ENCODE measurements around the gene ZNF677. TPM values are rescaled to one million over a fixed set of nuclear protein-coding genes. Genes with fewer than 3 reads are reported as not detected.
A peak's percentile ranks its signal among the peaks of the same experiment; 100 is the strongest.
"Not testable (repeated sequence)": the region's sequence is repeated elsewhere in the genome, so short reads cannot be mapped to it uniquely, and the experiment has no call there.

Gene ZNF677
- polyA plus RNA-seq = 10 to 100 TPM in 1 of 4 donors, 1 to 10 TPM in 2, under 1 TPM in 1; 0.27 to 30.5 (median 3.6) TPM
- long read RNA-seq, donor 1, transcript ZNF677-209 (1 exons, 3,207 nt) = major isoform, 12 of 23 reads
- long read RNA-seq, donor 1, transcript ZNF677-202 (1 exons, 1,801 nt) = minor isoform, 7 of 23 reads
- long read RNA-seq, donor 1, partial matches to known transcripts = 0 of 23 reads
- long read RNA-seq, donor 1, other reads (novel, unspliced or antisense) = 0 of 23 reads
- long read RNA-seq, donor 2, partial matches to known transcripts = 0 of 6 reads
- long read RNA-seq, donor 2, other reads (novel, unspliced or antisense) = 0 of 6 reads
- long read RNA-seq, donor 3, transcript ZNF677-209 (1 exons, 3,207 nt) = major isoform, 10 of 14 reads
- long read RNA-seq, donor 3, partial matches to known transcripts = 0 of 14 reads
- long read RNA-seq, donor 3, other reads (novel, unspliced or antisense) = 0 of 14 reads
- long read RNA-seq, donor 4, partial matches to known transcripts = 0 of 4 reads
- long read RNA-seq, donor 4, other reads (novel, unspliced or antisense) = 0 of 4 reads
- long read RNA-seq, donor 5, partial matches to known transcripts = 0 of 4 reads
- long read RNA-seq, donor 5, other reads (novel, unspliced or antisense) = 0 of 4 reads
- long read RNA-seq, donor 6, transcript ZNF677-209 (1 exons, 3,207 nt) = major isoform, 5 of 9 reads
- long read RNA-seq, donor 6, partial matches to known transcripts = 0 of 9 reads
- long read RNA-seq, donor 6, other reads (novel, unspliced or antisense) = 0 of 9 reads
- long read RNA-seq, donor 7, transcript ZNF677-209 (1 exons, 3,207 nt) = major isoform, 17 of 26 reads
- long read RNA-seq, donor 7, partial matches to known transcripts = 0 of 26 reads
- long read RNA-seq, donor 7, other reads (novel, unspliced or antisense) = 0 of 26 reads
- long read RNA-seq, donor 8, partial matches to known transcripts = 0 of 1 reads
- long read RNA-seq, donor 8, other reads (novel, unspliced or antisense) = 0 of 1 reads
- long read RNA-seq, donor 9, transcript ZNF677-209 (1 exons, 3,207 nt) = major isoform, 5 of 7 reads
- long read RNA-seq, donor 9, partial matches to known transcripts = 0 of 7 reads
- long read RNA-seq, donor 9, other reads (novel, unspliced or antisense) = 0 of 7 reads
- long read RNA-seq, donor 10, transcript ZNF677-209 (1 exons, 3,207 nt) = major isoform, 14 of 20 reads
- long read RNA-seq, donor 10, partial matches to known transcripts = 0 of 20 reads
- long read RNA-seq, donor 10, other reads (novel, unspliced or antisense) = 0 of 20 reads

DNA sequence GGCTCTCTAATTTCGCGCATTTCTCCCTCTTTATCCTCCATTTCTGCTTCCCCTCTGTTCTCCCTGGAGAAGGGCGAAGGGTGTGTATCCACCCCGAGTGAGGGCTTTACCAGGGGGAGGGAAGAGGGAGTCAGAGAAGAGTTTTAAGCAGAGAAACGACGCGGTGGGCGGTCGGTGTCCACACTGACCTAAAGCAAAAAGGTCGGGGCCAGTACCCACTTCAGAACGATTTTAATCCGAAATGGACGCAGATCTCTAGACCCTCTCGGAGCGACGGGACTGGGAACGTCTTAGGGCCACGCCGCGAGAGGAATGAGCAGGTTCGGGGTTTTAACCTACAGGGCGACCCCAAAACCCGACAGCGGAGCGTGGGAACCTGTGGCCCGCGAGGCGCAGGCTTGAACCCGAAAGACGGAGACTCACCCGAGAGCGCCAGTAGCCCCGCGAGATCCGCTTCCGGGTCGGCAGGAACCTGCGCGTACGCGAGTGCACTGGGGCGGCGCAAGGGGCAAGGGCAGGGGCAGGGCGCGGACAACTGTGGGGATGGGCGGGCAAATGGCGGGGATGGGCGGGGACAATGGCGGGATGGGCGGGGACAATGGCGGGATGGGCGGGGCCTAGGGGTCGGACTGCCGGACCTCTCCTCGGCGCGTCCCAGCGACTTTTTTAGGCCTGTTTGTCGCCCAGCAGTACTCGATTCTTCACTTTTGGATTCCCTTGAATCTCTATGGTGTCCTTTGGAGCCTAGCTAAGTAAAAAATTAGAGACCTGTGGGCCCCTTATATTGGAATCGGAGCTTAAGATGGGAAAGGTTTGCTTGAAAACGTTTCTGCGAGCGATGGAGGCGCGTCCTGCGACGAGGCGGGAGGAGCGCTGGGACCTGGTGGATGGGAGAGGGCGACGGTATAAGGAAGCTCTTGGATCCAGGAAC is at the start of gene ZNF677:
TSS of gene ZNF677 (minus strand) at position 463 of the 931 bp plus-strand sequence. CDS start 3,323 bp downstream, outside the sequence.
- Histone ChIP-seq H3K4me3 (ENCODE audit: low read depth in 1 of 3, low read length in 3 of 3) (peak within 1 kb of the TSS; percentile 55 to 78 (median 72)), H3K36me3 (ENCODE audit: control insufficient read depth in 3 of 3, insufficient read depth in 2 of 3, low read depth in 1 of 3, low read length in 3 of 3) (no peaks in the 10 kb centered on the region), H3K27me3 (ENCODE audit: control insufficient read depth in 3 of 3, insufficient read depth in 3 of 3, low read length in 3 of 3) (peaks cover 0 to 3% (median 0%) of the 10 kb centered on the region in 3 donors), H3K27ac (ENCODE audit: low read depth in 1 of 3, low read length in 2 of 3) (peak within 1 kb of the TSS in 2 of 3 donors; percentile 72 to 82), H3K4me1 (ENCODE audit: control insufficient read depth in 3 of 3, insufficient read depth in 2 of 3, low read depth in 1 of 3, low read length in 2 of 3) (no peaks in the 10 kb centered on the region), H3K9me3 (ENCODE audit: control insufficient read depth in 2 of 2, insufficient read depth in 1 of 2, low read depth in 1 of 2, low read length in 1 of 2) (peaks cover 0 to 37% of the 10 kb centered on the region in 2 donors)
- DNase-seq (peak; percentile 77 to 92), FAIRE-seq (no peak)
- 4 to 11% (median 4%) methylated on average over 71 to 72 of the region's 72 CpGs for WGBS, 3 donors

DNA sequence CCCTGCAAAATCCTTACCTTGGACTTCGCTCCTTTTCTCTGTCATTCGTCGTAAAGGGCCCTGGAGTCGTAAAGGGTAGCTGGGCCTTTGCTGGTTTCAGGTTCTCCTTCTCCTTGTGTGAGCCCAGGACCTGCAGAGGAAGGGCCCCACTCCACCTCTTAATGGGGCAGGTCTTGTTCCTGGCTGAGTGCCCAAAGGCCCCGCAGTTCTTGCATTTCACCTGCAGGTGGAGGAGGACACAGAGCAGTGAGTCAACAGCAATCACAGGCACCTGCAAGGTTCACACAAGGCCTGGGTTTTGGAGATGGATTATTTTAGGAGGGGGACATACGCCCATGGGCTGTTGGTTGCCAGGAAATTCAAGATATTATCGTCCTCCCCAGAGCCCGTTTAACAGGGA is 46.7 kb upstream of the ZNF677 start:
- WGBS, 3 donors = 49% methylated on average over 2 of the region's 8 CpGs; no CpG with 5 or more reads in 2 of the 3 donors
- not testable (repeated sequence) for FAIRE-seq

DNA sequence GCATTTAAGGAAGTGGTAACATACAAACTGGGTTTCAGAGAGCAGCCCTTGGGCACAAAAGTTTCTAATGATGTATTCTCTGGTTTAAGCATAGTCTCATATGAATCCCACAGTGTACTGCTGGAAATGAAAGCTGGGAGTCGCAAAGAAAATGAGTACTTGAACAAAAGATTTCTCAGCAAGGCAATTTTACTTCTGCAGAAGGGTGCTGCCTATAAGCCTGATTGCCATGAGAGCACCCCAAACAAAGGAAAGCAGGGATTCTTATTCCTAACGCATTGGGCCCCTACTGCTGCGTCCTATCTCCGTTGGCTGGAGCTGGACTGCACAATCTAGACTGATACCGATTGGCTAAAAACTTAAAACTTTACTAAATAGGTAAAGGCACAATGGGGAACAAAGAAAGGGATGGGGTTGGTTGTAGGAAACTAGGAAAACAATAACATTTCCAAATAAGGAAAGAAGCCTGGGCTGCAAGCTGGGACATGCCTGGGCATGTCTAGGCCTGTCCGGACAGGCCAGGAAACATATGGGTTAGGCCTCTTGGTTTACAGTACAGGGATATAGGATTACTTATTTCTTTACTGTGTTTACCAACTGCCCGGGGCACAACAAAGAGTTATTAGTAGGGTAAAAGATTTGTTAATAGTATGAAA is 40.2 kb upstream of the ZNF677 start:
- 79 to 90% (median 81%) methylated on average over 7 of the region's 7 CpGs for WGBS, 3 donors
- Histone ChIP-seq H3K4me1 (ENCODE audit: control insufficient read depth in 3 of 3, insufficient read depth in 2 of 3, low read depth in 1 of 3, low read length in 2 of 3) (no peaks in the 10 kb centered on the region), H3K4me3 (ENCODE audit: low read depth in 1 of 3, low read length in 3 of 3) (no peak overlapping the region), H3K9me3 (ENCODE audit: control insufficient read depth in 2 of 2, insufficient read depth in 1 of 2, low read depth in 1 of 2, low read length in 1 of 2) (peaks cover 2 to 25% of the 10 kb centered on the region in 2 donors), H3K36me3 (ENCODE audit: control insufficient read depth in 3 of 3, insufficient read depth in 2 of 3, low read depth in 1 of 3, low read length in 3 of 3) (no peaks in the 10 kb centered on the region), H3K27ac (ENCODE audit: low read depth in 1 of 3, low read length in 2 of 3) (no peak overlapping the region), H3K27me3 (ENCODE audit: control insufficient read depth in 3 of 3, insufficient read depth in 3 of 3, low read length in 3 of 3) (no peaks in the 10 kb centered on the region)
- DNase-seq (no peak), FAIRE-seq (no peak)

More for the DNA sequence above, 46.7 kb upstream of the ZNF677 start:
- not testable (repeated sequence) for H3K4me3 ChIP-seq (ENCODE audit: low read depth in 1 of 3, low read length in 3 of 3); H3K4me1 ChIP-seq (ENCODE audit: control insufficient read depth in 3 of 3, insufficient read depth in 2 of 3, low read depth in 1 of 3, low read length in 2 of 3); H3K27me3 ChIP-seq (ENCODE audit: control insufficient read depth in 3 of 3, insufficient read depth in 3 of 3, low read length in 3 of 3); H3K27ac ChIP-seq (ENCODE audit: low read depth in 1 of 3, low read length in 2 of 3); H3K36me3 ChIP-seq (ENCODE audit: control insufficient read depth in 3 of 3, insufficient read depth in 2 of 3, low read depth in 1 of 3, low read length in 3 of 3); DNase-seq; H3K9me3 ChIP-seq (ENCODE audit: control insufficient read depth in 2 of 2, insufficient read depth in 1 of 2, low read depth in 1 of 2, low read length in 1 of 2)

- Histone ChIP-seq H3K4me1 (ENCODE audit: control insufficient read depth in 3 of 3, insufficient read depth in 2 of 3, low read depth in 1 of 3, low read length in 2 of 3) (no peaks in the 10 kb centered on the region), H3K4me3 (ENCODE audit: low read depth in 1 of 3, low read length in 3 of 3) (no peak overlapping the region), H3K27me3 (ENCODE audit: control insufficient read depth in 3 of 3, insufficient read depth in 3 of 3, low read length in 3 of 3) (no peaks in the 10 kb centered on the region), H3K27ac (ENCODE audit: low read depth in 1 of 3, low read length in 2 of 3) (no peak overlapping the region), H3K36me3 (ENCODE audit: control insufficient read depth in 3 of 3, insufficient read depth in 2 of 3, low read depth in 1 of 3, low read length in 3 of 3) (no peaks in the 10 kb centered on the region), H3K9me3 (ENCODE audit: control insufficient read depth in 2 of 2, insufficient read depth in 1 of 2, low read depth in 1 of 2, low read length in 1 of 2) (peaks cover 0 to 25% of the 10 kb centered on the region in 2 donors)
- FAIRE-seq = no peak
- no peak for DNase-seq
- 92 to 94% (median 93%) methylated on average over 45 to 47 of the region's 47 CpGs for WGBS, 3 donors
Measured at GRCh38 chr19:53290758-53291549, 36.3 kb upstream of the ZNF677 start.

DNA sequence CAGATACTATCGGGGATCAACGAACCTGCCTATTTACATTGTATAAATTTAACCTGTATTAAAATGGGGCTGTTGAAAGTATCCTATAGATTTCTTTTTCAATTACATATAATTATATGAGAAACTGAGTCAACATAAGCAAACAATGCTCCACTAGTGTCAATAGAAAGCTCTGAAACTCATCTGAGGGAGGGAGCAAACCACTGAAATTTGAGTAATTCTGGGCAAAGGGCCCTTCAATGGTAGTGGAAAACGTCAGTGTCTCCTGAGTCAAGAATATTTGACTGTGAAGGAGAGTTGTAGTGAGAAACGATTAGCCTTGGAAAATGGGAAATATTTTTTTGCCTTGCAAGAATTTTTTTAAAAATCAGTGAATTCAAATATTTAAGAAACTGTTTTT is 30.4 kb upstream of the ZNF677 start:
- 67 to 72% (median 70%) methylated on average over 4 of the region's 4 CpGs for WGBS, 3 donors
- Histone ChIP-seq H3K36me3 (ENCODE audit: control insufficient read depth in 3 of 3, insufficient read depth in 2 of 3, low read depth in 1 of 3, low read length in 3 of 3) (no peaks in the 10 kb centered on the region), H3K9me3 (ENCODE audit: control insufficient read depth in 2 of 2, insufficient read depth in 1 of 2, low read depth in 1 of 2, low read length in 1 of 2) (no peaks in the 10 kb centered on the region), H3K27me3 (ENCODE audit: control insufficient read depth in 3 of 3, insufficient read depth in 3 of 3, low read length in 3 of 3) (peaks cover 0 to 2% (median 0%) of the 10 kb centered on the region in 3 donors), H3K4me3 (ENCODE audit: low read depth in 1 of 3, low read length in 3 of 3) (no peak overlapping the region), H3K27ac (ENCODE audit: low read depth in 1 of 3, low read length in 2 of 3) (no peak overlapping the region), H3K4me1 (ENCODE audit: control insufficient read depth in 3 of 3, insufficient read depth in 2 of 3, low read depth in 1 of 3, low read length in 2 of 3) (no peaks in the 10 kb centered on the region)
- DNase-seq (no peak), FAIRE-seq (no peak)

DNA sequence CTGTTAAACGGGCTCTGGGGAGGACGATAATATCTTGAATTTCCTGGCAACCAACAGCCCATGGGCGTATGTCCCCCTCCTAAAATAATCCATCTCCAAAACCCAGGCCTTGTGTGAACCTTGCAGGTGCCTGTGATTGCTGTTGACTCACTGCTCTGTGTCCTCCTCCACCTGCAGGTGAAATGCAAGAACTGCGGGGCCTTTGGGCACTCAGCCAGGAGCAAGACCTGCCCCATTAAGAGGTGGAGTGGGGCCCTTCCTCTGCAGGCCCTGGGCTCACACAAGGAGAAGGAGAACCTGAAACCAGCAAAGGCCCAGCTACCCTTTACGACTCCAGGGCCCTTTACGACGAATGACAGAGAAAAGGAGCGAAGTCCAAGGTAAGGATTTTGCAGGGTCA is 27.3 kb upstream of the ZNF677 start:
- not testable (repeated sequence) for H3K36me3 ChIP-seq (ENCODE audit: control insufficient read depth in 3 of 3, insufficient read depth in 2 of 3, low read depth in 1 of 3, low read length in 3 of 3)

More for the DNA sequence above, 27.3 kb upstream of the ZNF677 start:
- not testable (repeated sequence) for DNase-seq; FAIRE-seq; H3K4me3 ChIP-seq (ENCODE audit: low read depth in 1 of 3, low read length in 3 of 3); H3K27ac ChIP-seq (ENCODE audit: low read depth in 1 of 3, low read length in 2 of 3); H3K4me1 ChIP-seq (ENCODE audit: control insufficient read depth in 3 of 3, insufficient read depth in 2 of 3, low read depth in 1 of 3, low read length in 2 of 3); H3K9me3 ChIP-seq (ENCODE audit: control insufficient read depth in 2 of 2, insufficient read depth in 1 of 2, low read depth in 1 of 2, low read length in 1 of 2); H3K27me3 ChIP-seq (ENCODE audit: control insufficient read depth in 3 of 3, insufficient read depth in 3 of 3, low read length in 3 of 3)
- WGBS, 3 donors = 40 to 55% (median 53%) methylated on average over 1 to 2 of the region's 8 CpGs

All from small intestine (tissue), 16 donors.